Measurements from ENCODE around the gene CALML6. TPM values are rescaled to one million over a fixed set of nuclear protein-coding genes. Genes with fewer than 3 reads are reported as not detected.

The CALML6 gene
- total RNA-seq, 1 donor from 2014 or later, result 0.49 TPM

- no peak for DNase-seq (ENCODE audit: extremely low spot score in 2 of 2)
- Histone ChIP-seq H3K4me1 (peaks cover 37% of the 10 kb centered on the region), H3K4me3 (no peak overlapping the region), H3K36me3 (no peaks in the 10 kb centered on the region), H3K27me3 (no peaks in the 10 kb centered on the region), H3K9me3 (no peaks in the 10 kb centered on the region), H3K27ac (no peak overlapping the region)
- TF ChIP-seq POLR2AphosphoS5 (IDR thresholded peaks at IDR 0.05; ENCODE audit: insufficient read depth in 1 of 2, low read depth in 1 of 2) (no peak), CTCF (IDR thresholded peaks at IDR 0.05) (no peak), POLR2A (IDR thresholded peaks at IDR 0.05) (no peak)
- intact Hi-C loops (cut with DNase I), result loop anchor here (5.0 kb wide), 1 partner anchor 130 kb away; the partner anchor contains the start of gene NADK
These were observed 7.8 kb upstream of the CALML6 start for GRCh38 chr1:1907098-1907736.

- TF ChIP-seq CTCF (IDR thresholded peaks at IDR 0.05) (no peak), POLR2AphosphoS5 (IDR thresholded peaks at IDR 0.05; ENCODE audit: insufficient read depth in 1 of 2, low read depth in 1 of 2) (no peak), POLR2A (IDR thresholded peaks at IDR 0.05) (no peak)
- Histone ChIP-seq H3K4me1 (peaks cover 37% of the 10 kb centered on the region), H3K27ac (peak overlapping the region; percentile 95), H3K9me3 (no peaks in the 10 kb centered on the region), H3K36me3 (no peaks in the 10 kb centered on the region), H3K4me3 (peak overlapping the region; percentile 72 to 77), H3K27me3 (no peaks in the 10 kb centered on the region)
- intact Hi-C loops (cut with DNase I), result loop anchor here (5.0 kb wide), 1 partner anchor 131 kb away; the partner anchor contains the start of gene NADK
- DNase-seq (ENCODE audit: extremely low spot score in 2 of 2), result no peak
These were observed 6.6 kb upstream of the CALML6 start for GRCh38 chr1:1908506-1908791.

- Histone ChIP-seq H3K27me3 (no peaks in the 10 kb centered on the region), H3K9me3 (no peaks in the 10 kb centered on the region), H3K36me3 (no peaks in the 10 kb centered on the region), H3K4me3 (peak overlapping the region; percentile 72 to 77), H3K27ac (no peak overlapping the region), H3K4me1 (peaks cover 37% of the 10 kb centered on the region)
- intact Hi-C loops (cut with DNase I), result no loop called here
- DNase-seq (ENCODE audit: extremely low spot score in 2 of 2), result no peak
- no peak for TF ChIP-seq POLR2AphosphoS5 (IDR thresholded peaks at IDR 0.05; ENCODE audit: insufficient read depth in 1 of 2, low read depth in 1 of 2)
These were observed 5.0 kb upstream of the CALML6 start for GRCh38 chr1:1910033-1910465.

GRCh38 chr1:1910651-1911331, 4.3 kb upstream of the CALML6 start:
- Histone ChIP-seq H3K4me1 (peaks cover 37% of the 10 kb centered on the region), H3K27ac (no peak overlapping the region), H3K4me3 (no peak overlapping the region), H3K9me3 (no peaks in the 10 kb centered on the region), H3K36me3 (no peaks in the 10 kb centered on the region), H3K27me3 (no peaks in the 10 kb centered on the region)
- DNase-seq (ENCODE audit: extremely low spot score in 2 of 2), result no peak
- intact Hi-C loops (cut with DNase I), result no loop called here
- no peak for TF ChIP-seq POLR2AphosphoS5 (IDR thresholded peaks at IDR 0.05; ENCODE audit: insufficient read depth in 1 of 2, low read depth in 1 of 2)

- intact Hi-C loops (cut with DNase I), result no loop called here
- DNase-seq (ENCODE audit: extremely low spot score in 2 of 2), result no peak
- Histone ChIP-seq H3K27me3 (no peaks in the 10 kb centered on the region), H3K36me3 (no peaks in the 10 kb centered on the region), H3K4me3 (no peak overlapping the region), H3K27ac (no peak overlapping the region), H3K4me1 (peaks cover 30% of the 10 kb centered on the region), H3K9me3 (no peaks in the 10 kb centered on the region)
- no peak for TF ChIP-seq POLR2A (IDR thresholded peaks at IDR 0.05)
- TF ChIP-seq CTCF (IDR thresholded peaks at IDR 0.05), result no peak
- TF ChIP-seq POLR2AphosphoS5 (IDR thresholded peaks at IDR 0.05; ENCODE audit: insufficient read depth in 1 of 2, low read depth in 1 of 2), result no peak
These were observed 3.6 kb upstream of the CALML6 start for GRCh38 chr1:1911350-1912041.

Measured in vagina (tissue), 2 donors.